ENCODE measurements around the gene AFDN.

The AFDN gene

DNA sequence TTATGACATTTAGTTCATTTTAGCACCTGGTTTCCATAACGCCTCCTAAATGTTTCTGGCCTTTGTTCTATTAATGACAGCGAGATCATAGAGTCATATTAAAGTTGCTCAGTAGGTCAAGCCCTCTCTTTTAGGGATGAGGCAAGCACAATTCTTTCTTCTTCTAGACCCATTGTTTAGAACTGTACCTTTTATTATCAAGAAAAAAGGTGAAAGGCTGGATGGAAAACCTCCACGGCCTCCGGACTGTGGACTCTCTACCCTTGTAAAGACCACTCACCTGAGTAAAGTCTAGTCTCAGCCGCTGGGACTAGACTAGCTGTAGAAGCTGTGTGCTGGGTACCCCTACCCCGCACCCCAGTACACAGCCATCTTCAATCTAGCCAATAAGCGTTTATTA, 6.0 kb upstream of the AFDN start:
- no peak for DNase-seq

DNA sequence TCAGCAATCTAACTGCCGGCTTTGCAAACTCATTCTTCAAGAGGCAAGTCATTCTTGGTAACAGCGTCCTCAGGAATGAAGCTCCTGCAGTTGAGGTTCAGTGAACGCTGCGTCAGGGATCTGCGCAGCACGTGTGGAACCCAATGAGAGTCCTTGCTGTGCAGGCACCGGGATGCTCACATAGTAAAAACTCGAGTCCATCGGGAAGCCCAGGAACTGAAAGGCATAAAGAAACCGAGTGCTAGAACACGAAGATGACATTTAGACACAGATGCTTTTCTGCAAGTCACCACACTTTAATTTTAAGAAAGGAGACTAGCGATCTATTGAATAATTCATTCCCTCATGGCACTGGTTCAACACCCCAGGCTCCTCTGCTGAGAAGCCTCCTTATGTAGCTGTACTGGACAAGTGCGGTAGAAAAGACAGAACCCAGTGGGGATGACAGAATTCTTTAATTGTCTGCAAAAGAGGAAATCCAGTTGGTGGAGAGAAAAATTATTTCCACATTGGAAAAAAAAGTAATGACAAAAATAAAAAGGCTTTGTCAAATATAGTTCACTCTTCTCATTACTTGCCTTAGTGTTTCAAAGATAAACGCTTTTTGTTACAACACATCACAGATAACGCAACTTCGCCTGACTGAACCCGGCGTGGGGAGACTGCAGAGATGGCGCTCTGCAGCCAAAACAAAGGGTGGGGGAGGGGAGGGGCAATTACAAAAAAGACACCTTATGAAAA, 1.9 kb upstream of the AFDN start:
- no peak for DNase-seq

DNA sequence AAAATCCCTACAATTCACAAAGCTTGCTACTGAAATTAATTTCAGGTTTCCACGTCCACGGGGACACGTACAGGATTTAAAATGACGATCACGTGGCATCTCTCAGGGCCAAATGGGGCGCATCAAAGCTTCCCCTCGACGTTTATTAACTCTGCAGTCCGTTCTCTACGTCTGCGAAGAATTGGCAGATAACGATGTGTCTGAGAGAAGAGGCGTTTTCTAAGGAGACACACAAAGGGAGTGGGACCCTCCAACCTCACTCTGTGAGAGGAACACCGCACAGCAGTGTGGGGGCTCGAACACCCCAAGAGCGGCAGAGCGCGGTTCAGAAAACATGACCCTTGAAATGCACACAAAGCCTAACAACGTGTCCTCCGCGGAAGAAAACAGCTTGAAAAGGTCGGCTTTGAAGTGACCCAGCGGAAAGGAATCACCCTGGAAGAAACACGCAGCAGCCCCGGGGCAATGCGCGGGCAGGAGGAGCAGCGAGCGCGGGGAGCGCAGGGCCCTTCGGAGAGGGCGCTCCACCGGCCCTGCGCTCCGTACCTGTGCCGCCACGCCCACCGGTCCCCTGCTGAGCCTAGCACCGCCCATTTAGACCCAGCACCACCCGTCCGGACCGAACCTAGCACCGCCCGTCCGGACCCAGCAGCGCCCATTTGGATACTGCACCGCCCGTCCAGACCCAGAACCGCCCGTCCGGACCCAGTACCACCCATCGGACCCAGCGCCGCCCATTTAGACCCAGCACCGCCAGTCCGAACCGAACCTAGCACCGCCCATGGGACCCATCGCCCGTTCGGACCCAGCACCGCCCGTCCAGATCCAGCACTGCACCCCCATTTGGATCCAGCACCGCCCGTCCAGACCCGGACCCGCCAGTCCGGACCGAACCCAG, 1.1 kb upstream of the AFDN start:
- DNase-seq = peak; percentile 18

DNA sequence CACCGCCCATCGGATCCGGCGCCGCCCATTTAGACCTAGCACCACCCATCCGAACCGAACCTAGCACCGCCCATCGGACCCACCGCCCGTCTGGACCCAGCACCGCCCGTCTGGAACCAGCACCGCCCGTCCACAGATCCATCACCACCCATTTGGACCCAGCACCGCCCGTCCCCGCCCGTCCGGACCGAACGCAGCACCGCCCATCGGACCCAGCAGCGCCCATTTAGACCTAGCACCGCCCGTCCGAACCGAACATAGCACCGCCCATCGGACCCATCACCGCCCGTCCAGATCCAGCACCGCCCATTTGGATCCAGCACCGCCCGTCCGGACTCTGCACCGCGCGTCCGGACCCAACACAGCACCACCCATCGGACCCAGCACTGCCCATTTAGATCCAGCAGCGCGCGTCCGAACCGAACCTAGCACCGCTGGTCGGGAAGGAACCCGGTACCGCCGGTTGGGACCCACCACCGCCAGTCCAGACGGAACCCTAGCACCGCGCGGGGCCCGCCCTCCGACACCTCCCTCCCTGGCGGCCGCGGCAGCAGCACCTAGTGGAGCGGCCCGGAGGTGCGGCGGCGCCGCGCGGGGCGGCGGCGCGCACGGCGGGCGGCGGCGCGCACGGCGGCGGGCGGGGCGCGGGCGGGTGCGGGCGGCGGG, 348 bp upstream of the AFDN start:
- DNase-seq = peak; percentile 64

DNA sequence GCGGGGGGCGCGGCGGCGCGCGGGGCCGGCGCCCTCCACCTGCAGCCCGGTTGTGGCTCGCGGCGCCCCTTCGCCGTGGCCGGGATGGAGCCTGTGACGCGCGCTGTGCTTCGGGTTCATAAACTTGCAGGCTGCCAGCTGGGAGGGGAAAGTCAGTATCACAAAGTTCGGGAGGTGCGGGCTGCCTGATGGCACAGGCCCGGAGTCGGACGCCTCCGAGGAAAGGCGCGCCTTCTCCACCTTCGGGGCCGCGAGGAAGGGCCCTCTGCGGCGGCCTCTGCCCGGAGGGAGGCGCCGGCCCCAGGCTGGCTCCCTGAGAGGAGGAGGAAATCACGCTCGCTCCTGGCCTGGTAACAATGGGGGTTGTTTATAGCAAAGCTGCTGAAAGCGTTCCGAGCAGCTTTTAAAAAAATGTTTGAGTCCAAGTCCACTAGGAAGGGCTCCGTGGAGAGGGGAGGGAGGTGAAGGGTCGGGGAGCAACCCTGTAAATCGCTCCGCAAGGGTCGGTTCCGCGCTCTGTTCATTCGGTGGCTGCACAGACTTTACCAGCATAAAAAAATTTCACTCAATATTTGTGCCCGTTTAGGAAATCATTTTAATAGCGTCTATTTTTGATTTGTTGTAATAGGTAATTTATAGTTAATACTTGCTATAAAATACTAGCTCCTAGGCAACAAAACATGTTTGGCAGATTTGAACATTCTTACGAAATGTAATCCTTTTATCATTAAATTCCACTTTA, 1.0 kb downstream of the AFDN start:
- DNase-seq = peak; percentile 26

DNA sequence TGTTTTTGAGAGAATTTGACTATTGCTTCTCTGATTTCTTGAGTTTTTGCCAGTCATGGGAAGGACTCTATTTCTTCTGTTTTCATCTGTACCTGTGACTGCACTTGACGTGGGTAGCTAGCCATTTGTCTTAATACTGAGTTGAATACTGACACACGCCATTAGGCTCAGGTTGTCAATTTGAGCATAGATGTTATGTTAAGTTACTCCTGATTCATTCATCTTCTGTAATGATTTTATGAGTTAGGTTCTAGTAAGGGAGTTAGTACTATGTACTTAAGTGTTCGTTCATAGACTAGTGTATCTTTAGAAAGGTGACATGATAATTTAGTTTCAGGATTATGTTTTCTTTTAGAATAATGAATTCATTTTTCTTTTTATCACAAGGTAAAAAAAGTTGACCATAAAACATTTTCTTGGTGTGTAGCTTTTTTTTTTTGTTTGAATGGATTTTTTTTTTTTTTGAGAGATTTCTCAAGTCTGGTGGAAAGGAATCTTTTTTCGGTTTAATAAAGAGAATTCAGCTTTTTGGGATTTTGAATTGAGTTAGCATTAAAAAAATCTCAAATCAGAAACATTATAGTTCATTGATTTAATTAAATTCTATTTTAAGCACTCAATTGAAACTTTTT, 1.7 kb downstream of the AFDN start:
- DNase-seq = no peak

DNA sequence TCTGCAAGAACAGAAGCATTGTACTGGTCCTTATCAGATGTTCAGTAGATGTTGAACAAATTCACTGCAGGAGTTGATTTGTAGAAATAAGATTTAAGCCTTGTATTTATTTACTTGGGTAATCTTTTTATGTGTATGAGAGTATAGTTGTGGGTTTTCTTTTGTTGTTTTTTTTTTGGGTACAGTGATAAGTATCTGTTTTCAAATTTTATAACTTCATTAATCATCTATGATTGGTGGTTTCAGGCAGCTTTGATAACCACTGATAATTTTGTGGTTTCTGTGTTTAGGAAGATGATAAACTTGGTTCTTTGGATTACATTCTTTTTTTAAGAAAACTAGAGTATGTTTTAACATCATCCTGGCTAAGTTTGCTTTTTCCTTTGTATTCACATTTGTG, 2.8 kb downstream of the AFDN start:
- DNase-seq = no peak

DNA sequence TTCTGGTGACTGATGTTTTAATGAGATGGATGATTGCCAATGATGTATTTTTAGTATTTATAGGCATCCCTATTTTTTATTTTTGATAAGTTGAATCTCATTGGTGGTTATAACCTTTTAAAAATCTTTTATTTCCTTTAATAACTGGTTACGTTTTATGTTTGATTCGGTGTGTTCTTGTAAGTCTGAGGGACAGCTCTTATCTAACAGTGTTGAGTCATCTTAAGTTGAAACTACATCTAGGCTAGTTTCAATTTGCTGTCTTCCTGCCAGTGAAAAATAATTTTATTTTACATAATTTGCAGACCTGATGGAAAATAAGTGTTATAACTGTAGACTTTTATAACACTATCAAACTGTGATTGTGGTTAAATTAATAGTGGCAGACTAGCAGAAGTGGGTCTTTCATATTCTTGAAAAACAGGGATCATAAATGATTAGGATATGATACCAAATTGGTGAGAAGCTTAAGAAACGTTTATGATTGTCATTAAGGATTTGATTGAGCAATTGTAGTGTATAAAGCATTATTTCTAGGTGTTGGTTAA, 4.6 kb downstream of the AFDN start:
- no peak for DNase-seq

DNA sequence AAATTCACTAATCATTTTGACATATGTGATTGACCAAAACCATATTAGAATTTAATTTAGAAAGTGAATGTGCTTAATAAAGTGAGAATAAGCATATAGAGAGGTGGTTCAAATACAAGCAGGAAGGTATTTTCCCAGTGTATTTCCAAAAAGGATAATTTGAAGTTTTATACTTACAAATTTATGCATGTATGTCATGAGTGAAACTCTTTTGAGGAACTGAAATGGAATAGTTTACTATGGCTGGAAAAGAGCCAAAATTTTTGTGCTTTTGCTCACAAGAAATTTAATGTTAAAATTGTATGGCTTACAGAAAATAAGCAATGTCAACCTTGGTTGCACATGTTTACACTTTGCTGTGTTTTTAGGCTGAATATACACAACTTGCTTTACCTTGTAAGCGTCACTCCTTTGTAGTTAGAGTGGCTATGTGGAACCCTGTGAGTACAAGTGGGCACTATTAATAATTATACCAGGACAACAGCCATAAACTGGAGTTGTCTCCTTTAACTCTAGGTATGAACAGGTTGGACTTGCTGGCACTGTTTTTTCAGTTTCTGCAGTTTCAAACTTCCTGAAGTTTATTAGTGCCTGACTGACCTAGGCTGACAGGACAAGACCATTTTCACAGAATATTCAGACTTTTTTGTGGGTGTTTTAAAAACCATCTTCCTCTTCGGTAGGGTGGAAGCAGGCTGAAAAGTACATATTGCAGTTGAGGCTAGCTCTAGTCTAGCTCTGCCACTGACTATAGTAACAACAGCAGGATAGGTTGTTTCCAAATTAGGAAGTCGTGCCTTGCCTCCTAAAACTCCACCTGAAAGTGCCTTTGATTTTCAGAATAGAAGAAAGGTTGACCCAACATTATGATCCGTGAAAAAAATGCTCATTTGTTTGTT, 6.0 kb downstream of the AFDN start:
- DNase-seq = no peak

DNA sequence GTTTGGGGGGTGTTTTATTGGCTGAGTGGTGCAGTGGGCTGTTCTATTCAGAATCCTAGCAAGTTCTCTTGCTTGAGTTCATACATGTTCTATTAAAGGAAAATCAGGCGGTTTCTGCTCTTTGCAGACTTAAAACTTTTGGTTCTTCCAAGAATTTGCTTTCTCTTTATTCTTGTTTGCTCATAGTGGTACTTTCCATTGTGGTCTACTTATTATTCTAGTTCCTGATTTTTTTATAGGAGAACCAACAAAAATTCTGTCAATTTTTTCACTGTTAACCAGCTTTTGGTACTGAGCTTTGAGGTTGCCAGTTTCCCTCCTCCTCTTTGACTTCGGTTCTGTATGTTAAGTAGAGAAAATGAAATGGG, 6.7 kb downstream of the AFDN start:
- no peak for DNase-seq

DNA sequence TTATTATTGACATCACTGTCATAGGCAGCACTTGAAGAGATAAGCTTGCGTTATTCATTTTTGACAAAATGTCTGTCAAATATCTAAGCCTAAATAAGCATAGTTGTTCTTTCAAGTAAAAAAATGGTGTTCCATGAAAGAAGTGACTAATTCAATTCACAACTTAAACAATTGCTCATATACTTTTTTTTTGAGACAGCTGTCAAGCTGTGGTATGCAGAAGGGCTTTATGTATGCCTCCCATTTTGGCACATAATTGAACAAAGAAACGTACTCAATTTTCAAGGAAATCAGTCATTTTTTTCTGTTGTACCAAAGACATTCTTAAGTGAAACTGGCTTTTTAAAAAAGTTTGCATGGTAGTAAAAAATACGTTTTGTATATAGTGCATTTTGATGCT, 8.5 kb downstream of the AFDN start:
- no peak for DNase-seq

DNA sequence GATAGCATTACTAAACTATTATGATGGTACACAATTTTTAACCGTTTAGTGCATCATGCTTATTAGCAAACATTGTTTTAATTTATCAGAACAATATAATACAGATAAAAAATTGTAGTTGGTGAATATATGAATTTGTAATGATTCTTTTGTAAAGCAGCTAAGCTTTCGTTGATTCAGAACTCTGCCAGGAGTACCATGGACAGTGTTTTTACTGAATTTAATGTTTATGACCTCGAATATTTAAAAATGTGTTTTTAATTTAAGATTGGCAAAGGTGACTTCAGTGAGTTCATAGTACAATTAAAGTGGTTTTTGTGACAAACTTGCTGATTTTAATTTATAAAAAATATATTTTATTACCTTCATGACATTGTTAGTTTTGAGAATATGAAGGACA, 10.0 kb downstream of the AFDN start:
- no peak for DNase-seq

DNA sequence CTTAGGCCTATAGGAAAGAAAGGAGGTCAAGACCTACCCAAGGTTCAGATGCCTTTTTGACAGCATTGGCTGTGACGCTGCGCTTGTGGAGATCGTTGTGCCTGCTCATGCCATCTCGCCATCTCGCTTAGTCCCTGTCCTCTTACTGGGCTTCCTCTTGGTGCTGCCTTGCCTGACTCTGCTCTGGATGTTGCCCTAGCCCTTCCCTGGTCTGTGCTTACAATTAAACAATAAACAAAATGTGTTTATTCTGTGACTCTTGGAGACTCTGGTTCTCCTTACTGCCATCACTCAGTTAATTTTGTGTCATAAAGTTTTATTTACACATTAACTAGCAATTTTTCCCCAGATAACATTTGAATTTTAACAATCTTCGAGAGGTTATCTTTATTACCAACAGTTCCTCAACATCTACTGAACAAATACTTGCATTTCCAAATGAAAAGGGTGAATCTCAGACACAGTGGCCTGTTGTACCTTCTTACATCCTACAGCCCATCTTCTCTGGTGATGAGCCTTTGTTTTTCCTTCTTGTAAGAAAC, 11.6 kb downstream of the AFDN start:
- no peak for DNase-seq

DNA sequence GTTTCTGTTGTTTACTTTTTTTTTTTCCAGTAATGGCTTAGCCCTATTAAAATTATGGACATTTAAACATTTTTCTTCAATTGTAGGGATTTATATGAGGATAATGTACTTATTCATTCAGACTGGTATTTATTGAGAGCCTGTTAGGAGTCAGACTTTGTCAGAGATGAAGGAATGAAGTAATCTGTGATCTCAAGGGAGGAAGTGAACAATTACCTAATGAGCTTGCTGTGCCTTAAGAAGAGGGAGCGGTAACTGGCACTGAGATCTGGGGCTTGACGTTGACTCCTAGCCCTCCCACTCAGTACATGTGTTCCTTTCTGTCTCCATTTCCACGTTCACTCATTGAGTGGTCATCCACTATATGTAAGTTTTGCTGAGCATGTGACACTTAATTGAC, 12.6 kb downstream of the AFDN start:
- DNase-seq = no peak

DNA sequence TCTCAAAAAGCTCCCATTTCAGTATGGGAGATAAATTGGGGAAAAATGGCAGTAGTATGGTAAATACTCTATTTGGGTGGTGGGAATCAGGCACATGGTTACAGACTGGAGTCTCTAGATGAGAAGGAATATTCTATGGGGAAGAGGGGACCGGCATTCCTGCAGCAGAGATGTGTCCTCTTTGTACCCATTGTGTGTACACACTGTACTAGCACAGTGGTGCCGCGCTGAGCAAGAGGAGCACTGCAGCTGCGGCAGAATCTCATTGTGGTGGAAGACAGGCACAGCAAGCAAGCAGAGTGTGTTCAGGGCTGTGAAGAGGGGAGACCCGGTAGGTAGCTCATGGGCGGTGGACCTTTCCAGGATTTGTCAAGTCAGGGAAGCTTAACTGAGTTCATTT, 13.0 kb downstream of the AFDN start:
- no peak for DNase-seq

DNA sequence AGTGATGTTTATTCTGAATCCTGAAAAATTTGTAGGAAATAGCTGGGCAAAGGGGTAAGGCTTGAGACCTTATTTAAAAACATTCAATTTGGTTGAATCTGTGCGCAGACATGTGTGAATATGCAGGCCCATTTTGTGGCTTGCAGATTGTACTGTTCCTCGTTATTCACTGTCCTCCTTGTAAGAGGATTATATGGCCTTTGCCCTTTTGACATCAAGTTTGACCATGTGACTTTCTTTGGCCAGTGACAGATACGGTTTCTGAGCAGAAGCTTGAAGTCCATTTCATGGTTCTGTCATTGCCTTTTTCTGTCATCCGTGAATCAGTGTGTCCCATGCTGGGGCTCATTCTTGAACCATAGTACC, 13.4 kb downstream of the AFDN start:
- no peak for DNase-seq

DNA sequence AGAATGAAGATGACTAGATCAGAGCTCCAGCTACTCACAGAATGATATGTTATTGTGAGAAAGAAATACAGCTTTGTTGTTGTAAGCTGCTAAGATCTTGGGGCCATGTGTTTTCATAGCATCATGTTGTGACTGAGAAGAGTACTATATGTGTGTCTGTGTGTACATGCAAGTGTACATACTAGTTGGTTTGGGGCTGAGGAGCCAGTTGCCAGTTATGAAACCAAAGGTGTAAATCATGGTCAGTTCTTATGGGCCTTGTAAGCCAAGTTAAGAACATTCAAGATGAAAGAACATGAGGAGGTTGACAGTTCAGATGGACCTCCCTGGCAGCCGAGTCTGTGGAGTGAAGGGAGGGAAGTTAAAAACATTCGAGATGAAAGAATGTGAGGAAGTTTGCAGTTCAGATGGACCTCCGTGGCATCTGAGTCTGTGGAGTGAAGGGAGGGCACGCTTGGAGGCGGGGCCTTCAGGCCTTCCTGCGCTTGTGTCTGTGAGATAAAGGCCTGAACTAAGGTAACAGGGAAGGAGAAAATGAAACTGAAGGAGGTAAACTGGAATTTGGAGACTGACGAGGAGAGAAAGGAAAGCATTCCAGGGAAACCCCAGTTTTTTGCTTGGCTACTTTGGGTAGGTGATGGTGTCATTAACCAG, 13.9 kb downstream of the AFDN start:
- DNase-seq = no peak

DNA sequence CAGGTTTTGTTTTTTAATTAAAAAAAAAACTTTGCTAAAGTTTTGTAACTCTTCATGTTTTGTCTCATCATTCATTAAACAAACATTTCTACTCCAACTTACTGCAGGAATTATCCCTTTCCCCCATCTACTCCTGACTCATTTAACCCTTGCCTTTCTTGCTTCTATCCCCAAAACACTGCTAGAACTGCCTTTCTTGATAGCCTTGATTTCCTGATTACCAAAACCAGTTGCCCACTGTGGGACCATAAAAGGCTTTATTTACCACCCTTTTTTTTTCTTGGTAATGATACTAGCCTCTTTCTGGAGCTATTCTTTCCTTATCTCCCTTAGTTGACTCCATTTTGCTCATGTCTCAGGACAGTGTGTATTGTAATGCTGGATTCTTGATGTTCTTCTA, 15.3 kb downstream of the AFDN start:
- no peak for DNase-seq

DNA sequence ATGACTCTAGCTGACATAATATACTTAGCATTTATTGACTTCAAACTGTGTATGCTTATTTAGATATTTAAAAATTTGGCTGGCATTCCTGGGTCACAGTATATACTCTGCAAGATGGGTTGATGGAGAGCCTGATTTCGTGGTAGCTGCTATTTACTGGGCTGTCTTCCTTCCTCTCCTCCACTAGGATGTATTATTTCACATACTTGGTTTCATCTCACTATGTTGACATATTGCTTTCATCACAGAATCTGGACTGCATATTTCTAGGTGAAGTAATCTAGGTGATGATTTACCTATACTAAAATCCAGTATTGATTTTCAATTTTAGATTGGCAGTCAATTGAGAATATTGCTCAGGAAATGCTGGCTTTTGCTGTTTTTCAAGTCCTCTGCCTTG, 15.7 kb downstream of the AFDN start:
- DNase-seq = no peak

DNA sequence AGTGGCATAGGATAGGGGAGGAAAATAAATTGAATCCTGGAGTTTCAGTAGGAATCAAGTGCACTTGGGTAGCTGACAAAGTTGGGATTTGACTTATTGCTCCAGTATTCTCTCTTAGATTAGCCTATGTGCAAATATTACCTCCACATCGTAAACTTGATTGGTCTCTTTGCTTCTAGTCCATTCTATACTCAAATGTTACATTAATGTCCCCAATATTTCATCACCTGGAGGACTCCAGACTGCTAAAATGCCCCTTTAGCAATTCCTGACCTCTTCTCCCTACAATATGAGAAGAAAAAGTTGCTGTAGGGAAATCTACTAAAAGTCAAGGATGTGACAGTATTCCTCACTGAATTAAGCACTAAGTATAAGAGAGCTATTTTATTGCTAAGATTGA, 16.3 kb downstream of the AFDN start:
- no peak for DNase-seq

DNA sequence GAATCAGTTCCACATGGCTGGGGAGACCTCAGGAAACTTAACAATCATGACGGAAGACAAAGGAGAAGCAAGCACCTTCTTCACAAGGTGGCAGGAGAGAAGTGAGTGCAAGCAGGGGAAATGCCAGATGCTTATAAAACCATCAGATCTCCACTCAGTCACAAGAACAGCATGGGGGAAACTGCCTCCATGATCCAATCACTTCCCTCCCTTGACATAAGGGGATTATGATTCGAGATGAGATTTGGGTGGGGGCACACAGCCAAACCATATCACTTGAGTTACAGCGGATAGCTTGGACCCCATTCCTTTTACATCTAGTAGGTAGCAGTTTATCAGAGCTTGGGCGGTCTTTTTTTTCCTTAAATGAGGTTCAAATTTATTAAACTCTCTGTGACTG, 19.1 kb downstream of the AFDN start:
- DNase-seq = no peak

Measured in activated CD4-positive, alpha-beta T cell treated with anti-CD3 and anti-CD28 coated beads, Interleukin-2, amount 50 U/mL, for 1 hour (primary cell).